PC-9 (cell line): ENCODE results near the gene OR5K2.

ENCODE experiments used
- CTCF ChIP-seq: fragments of 200-600 bp; sonication (generic); conservative IDR thresholded peaks from 2 replicates; pipeline ENCODE4 v1.6.1; 2017; ENCODE audit warnings: mixed run types, antibody characterized with exemption, mild to moderate bottlenecking, moderate library complexity
- EZH2 ChIP-seq: fragments of 200-600 bp; sonication (generic); IDR thresholded peaks from 2 replicates; pipeline ENCODE4 v1.8.0; 2017; ENCODE audit warnings: antibody characterized with exemption, low read depth

GRCh38 chr3:98522544-98523281 lies 25.2 kb downstream of the OR5K2 start, which contains the start of gene CLDND1:
- TF ChIP-seq CTCF (no peak), EZH2 (no peak)
